ENCODE data around the gene ZGPAT.

The ZGPAT gene

DNA sequence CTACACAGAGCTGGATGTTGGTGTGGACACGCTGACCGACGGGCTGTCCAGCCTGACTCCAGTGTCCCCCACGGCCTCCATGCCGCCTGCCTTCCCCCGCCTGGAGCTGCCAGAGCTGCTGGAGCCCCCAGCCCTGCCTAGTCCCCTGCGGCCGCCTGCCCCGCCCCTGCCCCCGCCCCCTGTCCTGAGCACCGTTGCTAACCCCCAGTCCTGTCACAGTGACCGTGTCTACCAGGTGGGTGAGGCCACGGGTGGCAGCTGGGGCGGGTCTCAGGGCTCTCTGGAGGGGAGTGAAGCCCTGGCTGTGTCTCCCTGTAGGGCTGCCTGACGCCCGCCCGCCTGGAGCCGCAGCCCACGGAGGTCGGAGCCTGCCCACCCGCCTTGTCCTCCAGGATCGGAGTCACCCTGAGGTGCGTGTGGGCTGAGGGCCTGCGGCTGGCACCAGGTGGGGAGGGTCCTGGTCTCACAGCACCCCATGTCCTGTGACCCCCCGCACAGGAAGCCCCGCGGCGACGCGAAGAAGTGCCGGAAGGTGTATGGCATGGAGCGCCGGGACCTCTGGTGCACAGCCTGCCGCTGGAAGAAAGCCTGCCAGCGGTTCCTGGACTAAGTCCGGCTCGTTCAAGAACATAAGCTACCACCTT, 34.7 kb downstream of the ZGPAT start:
- H3K4me3 ChIP-seq (ENCODE audit: low read length), result no peak overlapping the region
- TF ChIP-seq ZNF274 (IDR thresholded peaks at IDR 0.05; ENCODE audit: low read depth, low read length), result no peak

DNA sequence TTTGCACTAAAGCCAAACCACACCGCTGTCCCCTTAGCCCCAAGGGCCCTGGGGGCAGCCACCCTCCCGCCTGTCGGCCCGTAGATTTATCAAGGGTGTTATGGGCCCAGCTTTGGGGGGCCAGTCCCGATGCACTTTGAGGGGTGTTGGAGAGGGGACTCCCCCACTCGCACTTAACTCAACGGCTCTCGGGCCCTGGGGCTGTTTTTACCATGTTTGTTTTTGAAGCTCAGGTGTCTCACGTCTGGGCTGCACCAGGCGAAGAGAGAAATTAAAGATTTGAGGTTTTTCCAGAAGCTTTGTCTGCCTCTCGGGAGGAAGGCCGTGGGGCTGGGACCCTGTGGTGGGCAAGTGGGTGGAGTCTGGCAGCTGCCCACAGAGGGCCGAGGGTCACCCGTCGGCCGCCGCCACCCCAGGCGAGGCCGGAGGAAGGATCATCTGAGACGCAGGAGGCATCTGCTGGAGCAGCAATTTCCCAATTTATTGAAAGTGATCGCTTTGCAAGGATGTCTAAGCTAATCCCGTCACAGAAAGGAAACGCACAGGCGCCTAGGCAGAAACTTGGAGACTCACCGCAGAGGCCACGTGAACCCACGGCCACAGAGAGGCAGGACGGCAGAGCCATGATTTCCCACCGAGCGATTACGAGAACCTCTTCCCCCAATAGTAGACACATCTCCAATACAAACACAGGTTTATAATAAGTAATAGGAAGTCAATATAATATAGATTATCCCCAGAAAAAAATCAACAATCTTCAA, 35.6 kb downstream of the ZGPAT start:
- TF ChIP-seq ZNF274 (IDR thresholded peaks at IDR 0.05; ENCODE audit: low read depth, low read length), result no peak
- H3K4me3 ChIP-seq (ENCODE audit: low read length), result no peak overlapping the region

DNA sequence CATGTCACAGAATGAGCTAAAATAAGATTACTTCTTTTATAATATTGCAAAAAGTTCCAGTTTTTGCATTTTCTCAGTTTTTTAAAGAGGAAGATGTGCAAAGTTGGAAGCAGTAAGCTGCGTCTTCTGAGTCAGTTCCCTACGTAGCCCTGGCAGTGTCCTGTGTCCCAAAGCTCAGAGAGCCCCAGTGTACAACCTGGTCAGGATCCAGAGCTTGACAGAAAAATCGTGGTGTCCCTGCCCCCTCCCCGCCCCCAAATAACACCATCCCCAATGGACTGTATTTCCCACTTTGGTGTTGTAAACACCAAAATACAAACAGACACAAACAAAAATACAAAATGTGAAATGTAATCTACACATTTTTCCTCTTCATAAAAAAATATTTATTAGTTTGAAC, 36.3 kb downstream of the ZGPAT start:
- no peak for TF ChIP-seq ZNF274 (IDR thresholded peaks at IDR 0.05; ENCODE audit: low read depth, low read length)

DNA sequence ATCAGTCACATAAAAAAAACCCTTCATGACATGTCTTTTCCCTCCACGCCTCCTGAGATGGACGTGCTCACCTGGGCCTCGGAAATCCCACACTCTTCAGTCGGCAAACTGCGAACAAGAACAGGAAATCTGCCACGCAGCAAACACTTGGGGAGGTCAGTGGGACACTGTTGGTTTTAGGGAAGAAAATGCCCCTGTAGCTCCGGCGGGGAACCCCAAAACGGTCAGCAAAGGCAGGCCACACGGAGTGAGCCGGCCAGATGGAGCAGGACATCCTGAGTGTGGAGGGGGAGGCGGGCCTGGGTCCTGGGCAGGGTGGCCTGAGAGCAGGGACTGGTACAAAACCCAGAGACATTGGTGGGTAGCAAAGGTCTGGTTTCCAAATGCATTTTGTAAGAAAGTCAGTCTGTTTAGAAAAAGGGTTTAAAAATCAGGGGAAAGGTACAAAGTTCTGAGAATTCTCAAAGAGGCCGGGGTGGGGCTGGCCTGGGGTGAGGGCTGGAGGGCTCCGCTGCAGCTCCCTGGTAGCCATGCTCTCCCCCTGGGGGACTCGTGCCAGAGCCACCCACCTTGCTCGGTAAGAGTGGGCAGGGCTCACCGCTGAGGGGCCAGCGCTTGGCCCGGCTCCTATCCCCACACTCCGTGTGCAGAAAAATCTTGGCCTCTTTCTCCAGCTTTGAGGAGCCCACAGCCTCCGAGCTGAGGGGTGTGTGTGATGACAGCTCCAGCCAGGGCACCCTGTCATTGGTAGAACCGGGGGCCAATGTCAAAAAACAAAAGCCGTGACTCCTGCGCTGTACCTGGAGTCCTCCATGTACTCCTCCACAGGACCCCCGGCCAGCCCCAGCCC, 37.0 kb downstream of the ZGPAT start:
- no peak overlapping the region for H3K4me3 ChIP-seq (ENCODE audit: low read length)
- TF ChIP-seq ZNF274 (IDR thresholded peaks at IDR 0.05; ENCODE audit: low read depth, low read length), result no peak

More for the DNA sequence above, 36.3 kb downstream of the ZGPAT start:
- H3K4me3 ChIP-seq (ENCODE audit: low read length), result no peak overlapping the region

DNA sequence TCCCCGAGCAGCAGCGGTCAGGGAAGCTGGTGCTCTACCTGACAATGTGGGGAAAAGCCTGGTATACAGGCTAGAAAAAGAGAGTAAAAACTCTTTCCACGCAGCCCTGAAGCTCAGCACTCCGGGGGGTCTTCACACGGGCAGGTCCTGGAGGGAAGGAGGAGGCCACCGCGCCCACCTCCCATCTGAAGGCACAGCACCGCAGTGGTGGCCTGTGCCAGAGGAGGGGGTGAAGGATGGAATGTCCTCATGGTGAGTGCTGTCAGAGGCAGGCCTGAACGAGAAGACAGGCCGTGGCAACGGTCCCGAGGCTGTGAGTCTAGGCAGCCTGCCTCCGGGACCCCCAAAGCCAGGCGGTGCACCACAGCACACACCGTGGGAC, 37.6 kb downstream of the ZGPAT start:
- no peak overlapping the region for H3K4me3 ChIP-seq (ENCODE audit: low read length)
- TF ChIP-seq ZNF274 (IDR thresholded peaks at IDR 0.05; ENCODE audit: low read depth, low read length), result no peak

DNA sequence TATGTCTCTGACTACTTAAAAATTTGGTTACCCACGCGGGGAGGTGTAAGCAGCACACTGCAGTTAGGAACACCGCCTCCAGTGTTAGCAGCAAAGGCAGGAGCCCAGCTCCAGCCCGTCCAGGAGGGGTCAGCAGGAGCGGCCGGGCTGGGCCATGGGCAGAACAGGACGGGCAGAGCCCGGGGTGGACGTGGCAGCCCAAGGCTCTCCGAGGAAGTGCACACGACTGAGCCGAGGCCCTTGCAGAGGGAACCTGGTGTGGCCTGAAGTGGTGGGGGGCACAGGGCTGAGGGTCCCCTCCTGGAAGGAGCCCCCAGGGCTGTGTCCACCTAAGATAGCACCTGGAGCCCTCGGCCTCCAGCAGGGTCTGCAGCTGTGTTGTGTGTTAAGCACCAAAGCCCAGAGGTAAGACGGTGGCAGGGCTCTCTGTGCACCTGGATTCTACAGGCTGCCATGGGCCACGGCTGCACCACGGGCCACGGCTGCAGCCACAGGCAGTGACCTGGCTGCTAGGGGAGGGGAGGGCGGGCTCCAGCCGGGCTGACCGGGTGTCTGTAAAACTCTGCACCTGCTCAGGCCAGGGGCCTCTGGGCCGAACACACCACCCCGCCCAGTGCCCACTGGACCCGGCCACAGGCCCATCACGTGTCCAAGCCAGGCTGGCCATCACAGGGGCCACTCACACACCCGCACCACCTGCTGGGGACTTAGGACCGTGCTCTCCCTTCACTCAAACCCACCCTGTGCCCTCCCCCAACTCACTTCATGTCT, 38.3 kb downstream of the ZGPAT start:
- no peak for TF ChIP-seq ZNF274 (IDR thresholded peaks at IDR 0.05; ENCODE audit: low read depth, low read length)
- H3K4me3 ChIP-seq (ENCODE audit: low read length), result no peak overlapping the region

DNA sequence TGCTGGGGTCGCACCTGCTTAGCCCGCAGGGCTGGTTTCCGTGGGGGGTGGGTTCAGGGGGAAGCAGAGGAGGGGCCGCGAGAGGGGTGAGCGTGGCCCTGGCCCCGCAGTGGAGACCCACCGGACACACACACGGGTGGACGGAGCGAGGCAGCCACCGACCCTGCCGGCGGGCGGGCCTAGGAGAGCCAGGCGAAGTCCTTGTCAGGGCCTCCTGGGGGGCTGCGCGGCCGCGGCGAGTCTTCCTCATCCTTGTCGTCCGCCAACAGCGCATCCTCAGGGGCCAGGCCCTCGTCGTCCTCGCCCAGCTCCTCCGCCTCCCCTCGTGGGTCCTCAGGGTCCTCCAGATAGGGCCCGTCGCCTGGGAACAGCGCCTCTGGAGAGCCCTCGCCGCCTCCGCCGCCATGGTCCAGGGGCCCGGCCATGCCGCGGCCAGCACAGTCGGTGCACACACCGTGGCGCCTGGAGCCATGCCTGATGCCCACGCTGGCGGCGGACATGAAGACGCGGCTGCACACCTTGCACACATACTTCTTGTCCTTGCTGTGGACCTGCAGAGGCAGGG, 39.0 kb downstream of the ZGPAT start:
- no peak overlapping the region for H3K4me3 ChIP-seq (ENCODE audit: low read length)
- no peak for TF ChIP-seq ZNF274 (IDR thresholded peaks at IDR 0.05; ENCODE audit: low read depth, low read length)

DNA sequence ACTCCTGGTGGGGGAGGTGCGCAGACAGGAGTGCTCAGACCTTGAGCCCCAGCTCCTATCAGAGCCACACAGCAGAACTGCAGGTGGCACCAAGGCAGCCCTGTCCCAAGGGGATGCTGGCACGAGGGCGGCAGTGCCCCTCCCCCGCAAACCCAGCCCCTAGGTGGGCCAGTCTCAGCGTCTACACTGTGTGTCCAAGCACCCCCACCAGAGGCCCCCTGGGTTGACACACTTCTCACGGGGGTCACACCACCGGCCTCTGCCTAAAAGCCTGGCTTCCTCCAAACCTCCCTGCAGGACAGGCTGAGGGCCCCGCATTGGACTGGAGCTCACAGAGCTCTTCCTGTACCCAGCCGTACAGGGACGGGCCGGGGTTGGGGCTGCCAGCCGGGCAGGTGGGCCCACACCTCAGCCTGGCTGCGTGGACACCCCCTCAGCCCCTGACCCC, 39.8 kb downstream of the ZGPAT start:
- no peak overlapping the region for H3K4me3 ChIP-seq (ENCODE audit: low read length)
- TF ChIP-seq ZNF274 (IDR thresholded peaks at IDR 0.05; ENCODE audit: low read depth, low read length), result no peak

DNA sequence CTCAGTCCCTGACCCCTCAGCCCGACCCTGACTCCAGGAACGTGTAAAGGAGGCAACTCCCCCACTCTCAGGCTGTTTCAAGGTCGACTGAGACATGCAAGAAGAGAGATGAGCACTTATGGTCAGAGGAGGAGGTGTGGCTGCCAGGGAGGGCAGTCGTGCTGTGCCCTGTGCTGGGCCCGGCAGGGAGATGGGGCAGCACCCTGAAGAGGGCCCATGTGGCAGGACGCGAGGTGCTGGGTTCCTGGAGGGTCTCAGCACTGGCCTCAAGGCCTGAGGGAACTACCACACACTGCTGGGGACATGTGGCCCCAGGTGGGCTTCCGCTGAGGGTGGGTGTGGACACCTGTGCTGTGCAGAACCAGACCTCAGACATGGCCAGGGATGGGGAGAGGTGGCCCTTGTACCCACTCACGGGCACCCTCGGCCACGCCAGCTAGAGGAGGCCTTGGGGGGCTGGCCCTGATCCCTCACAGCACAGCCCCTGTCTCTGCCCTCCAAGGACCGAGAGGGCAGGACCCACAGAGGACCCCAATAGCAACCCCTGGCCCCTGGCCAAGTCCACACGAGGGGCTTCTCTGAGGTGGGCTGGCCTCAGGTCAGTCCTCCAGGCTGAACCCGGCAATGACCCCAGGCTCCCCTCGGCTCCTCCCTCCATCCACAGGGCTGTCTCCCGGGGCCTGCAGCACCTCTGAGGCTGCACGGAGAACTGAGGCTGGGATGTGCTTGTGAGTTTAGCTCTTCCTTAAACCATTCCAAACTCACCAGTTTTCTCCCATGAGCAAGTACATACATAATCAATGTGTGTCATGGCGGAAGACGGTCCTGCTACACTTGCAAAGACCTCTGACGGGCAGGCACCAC, 40.5 kb downstream of the ZGPAT start:
- TF ChIP-seq ZNF274 (IDR thresholded peaks at IDR 0.05; ENCODE audit: low read depth, low read length), result no peak
- H3K4me3 ChIP-seq (ENCODE audit: low read length), result no peak overlapping the region

DNA sequence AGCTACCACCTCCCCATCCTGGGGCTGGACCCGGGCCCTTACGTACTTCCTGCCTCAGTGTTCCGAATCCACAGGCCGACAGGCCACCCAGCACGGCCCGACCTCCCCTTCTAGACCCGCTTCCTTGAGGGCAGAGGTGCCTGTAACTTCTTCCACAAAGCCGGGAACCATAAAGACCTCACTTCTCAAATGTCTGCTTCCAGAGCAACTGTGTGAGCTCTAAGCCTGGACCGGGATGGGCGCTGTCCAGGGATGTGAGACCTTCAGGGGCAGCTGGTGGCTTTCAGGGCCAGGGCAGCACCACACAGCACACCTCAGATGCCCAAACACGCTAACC, 41.1 kb downstream of the ZGPAT start:
- no peak for TF ChIP-seq ZNF274 (IDR thresholded peaks at IDR 0.05; ENCODE audit: low read depth, low read length)

DNA sequence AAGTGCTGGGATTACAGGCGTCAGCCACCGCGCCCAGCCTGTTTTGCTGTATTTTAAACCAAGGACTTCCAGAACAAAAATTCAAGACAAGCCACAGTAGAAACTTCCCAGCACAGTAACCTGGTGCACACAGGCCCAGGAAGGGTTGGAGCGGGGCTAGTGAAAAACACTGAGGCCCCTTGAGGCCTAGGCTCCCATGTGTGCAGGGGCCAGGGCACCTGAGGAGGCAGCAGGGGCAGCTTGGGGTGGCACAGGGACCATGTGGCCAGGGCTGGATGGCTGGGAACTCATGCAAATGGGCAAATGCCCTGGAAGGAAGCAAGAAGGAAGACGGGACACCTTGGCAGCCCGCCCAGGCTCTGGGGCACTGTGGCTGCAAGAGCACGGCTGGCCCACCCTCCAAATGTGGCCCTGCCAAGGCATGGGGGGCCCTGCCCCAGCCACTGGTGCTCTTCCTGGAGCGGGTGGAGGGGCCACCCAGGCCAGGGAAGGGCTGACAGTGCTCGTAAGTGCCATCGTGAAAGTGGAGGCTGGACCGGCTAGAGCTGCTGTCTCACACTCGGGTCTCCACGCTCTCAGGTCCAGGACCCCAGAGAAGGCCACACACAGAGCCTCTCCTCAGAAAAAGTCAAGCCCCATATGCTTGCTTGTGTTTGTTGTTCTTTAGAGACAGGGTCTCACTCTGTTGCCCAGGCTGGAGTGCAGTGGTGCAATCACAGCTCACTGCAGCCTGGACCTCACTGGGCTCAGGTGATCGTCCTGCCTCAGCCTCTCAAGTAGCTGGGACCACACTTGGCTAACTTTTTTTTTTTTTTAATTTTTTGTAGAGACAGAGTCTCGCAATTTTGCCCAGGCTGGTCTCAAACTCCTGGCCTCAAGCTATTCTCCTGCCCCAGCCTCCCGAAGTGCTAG, 42.0 kb downstream of the ZGPAT start:
- H3K4me3 ChIP-seq (ENCODE audit: low read length), result no peak overlapping the region
- no peak for TF ChIP-seq ZNF274 (IDR thresholded peaks at IDR 0.05; ENCODE audit: low read depth, low read length)

More for the DNA sequence above, 41.1 kb downstream of the ZGPAT start:
- H3K4me3 ChIP-seq (ENCODE audit: low read length), result no peak overlapping the region

All from GM08714 (cell line).